Measurements from ENCODE around the gene ASCL4.

Gene ASCL4

DNA sequence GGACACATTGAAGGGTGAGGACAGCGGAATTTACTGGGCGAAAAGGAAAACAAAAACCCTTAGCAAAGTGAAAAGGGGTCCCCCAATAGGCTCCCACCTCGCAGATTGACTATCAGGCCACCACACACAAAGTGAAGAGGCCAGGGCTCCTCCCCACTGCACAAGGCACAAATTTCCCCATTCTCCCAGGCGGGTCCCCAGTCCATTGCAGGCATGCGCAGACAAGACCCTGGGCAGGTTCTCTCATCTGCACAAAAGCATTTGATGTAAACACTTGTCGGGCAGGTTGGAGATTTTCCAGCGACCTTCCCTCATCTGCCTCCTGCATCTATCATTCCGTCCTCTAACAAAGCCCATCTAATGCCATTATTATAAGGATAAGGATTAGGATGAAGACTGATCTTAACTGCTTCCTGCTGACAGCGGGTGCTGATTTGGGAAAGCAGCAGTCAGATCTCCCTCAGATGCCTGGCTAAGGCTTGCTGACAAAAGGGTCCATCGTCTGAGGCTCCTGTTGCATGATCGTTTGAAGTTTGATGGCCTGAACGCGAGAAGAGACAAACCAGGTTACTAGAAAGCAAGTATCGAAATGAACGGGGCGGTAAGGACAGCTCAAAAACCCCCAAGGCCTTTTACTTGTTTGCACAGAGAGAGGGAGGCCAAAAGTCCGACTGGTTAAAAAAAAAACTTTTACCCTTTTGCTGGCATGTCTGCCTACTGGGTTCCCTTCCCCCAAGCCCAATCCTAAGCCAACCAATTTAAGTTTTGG is 14.4 kb downstream of the ASCL4 start:
- TF ChIP-seq TCF12 (IDR thresholded peaks at IDR 0.05; ENCODE audit: low read depth) = no peak
- TF ChIP-seq FOXM1 (IDR thresholded peaks at IDR 0.05; ENCODE audit: borderline replicate concordance, low read depth) = no peak
- TF ChIP-seq EP300 (IDR thresholded peaks at IDR 0.05; ENCODE audit: borderline replicate concordance) = no peak
- no peak for TF ChIP-seq ZBTB7A (IDR thresholded peaks at IDR 0.05; ENCODE audit: low read depth)
- no peak for TF ChIP-seq RAD21 (IDR thresholded peaks at IDR 0.05; ENCODE audit: low read depth)
- TF ChIP-seq TAF1 (IDR thresholded peaks at IDR 0.05; ENCODE audit: low read depth) = no peak
- no peak for TF ChIP-seq CREB1 (IDR thresholded peaks at IDR 0.05; ENCODE audit: low read depth)
- no peak for TF ChIP-seq TEAD4 (IDR thresholded peaks at IDR 0.05)
- no peak for TF ChIP-seq NFIC (IDR thresholded peaks at IDR 0.05)
- TF ChIP-seq, protein P1, sequence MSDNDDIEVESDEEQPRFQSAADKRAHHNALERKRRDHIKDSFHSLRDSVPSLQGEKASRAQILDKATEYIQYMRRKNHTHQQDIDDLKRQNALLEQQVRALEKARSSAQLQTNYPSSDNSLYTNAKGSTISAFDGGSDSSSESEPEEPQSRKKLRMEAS (IDR thresholded peaks at IDR 0.05) = no peak
- no peak for TF ChIP-seq CEBPB (IDR thresholded peaks at IDR 0.05)
- no peak for TF ChIP-seq YY1 (IDR thresholded peaks at IDR 0.05; ENCODE audit: low read depth)
- no peak for TF ChIP-seq EGR1 (IDR thresholded peaks at IDR 0.05)
- TF ChIP-seq REST (IDR thresholded peaks at IDR 0.05; ENCODE audit: low read depth) = no peak
- no peak for TF ChIP-seq USF1 (IDR thresholded peaks at IDR 0.05)

GRCh38 chr12:107791465-107792089 is 17.1 kb downstream of the ASCL4 start:
- TF ChIP-seq EP300 (IDR thresholded peaks at IDR 0.05; ENCODE audit: borderline replicate concordance) (no peak), CEBPB (IDR thresholded peaks at IDR 0.05) (no peak), CREB1 (IDR thresholded peaks at IDR 0.05; ENCODE audit: low read depth) (no peak), NFIC (IDR thresholded peaks at IDR 0.05) (no peak), USF1 (IDR thresholded peaks at IDR 0.05) (no peak), TEAD4 (IDR thresholded peaks at IDR 0.05) (no peak), RAD21 (IDR thresholded peaks at IDR 0.05; ENCODE audit: low read depth) (no peak), TAF1 (IDR thresholded peaks at IDR 0.05; ENCODE audit: low read depth) (no peak), TCF12 (IDR thresholded peaks at IDR 0.05; ENCODE audit: low read depth) (no peak), FOXM1 (IDR thresholded peaks at IDR 0.05; ENCODE audit: borderline replicate concordance, low read depth) (no peak), YY1 (IDR thresholded peaks at IDR 0.05; ENCODE audit: low read depth) (no peak), REST (IDR thresholded peaks at IDR 0.05; ENCODE audit: low read depth) (no peak), ZBTB7A (IDR thresholded peaks at IDR 0.05; ENCODE audit: low read depth) (no peak), EGR1 (IDR thresholded peaks at IDR 0.05) (no peak)
- TF ChIP-seq, protein P1 (IDR thresholded peaks at IDR 0.05) = no peak

DNA sequence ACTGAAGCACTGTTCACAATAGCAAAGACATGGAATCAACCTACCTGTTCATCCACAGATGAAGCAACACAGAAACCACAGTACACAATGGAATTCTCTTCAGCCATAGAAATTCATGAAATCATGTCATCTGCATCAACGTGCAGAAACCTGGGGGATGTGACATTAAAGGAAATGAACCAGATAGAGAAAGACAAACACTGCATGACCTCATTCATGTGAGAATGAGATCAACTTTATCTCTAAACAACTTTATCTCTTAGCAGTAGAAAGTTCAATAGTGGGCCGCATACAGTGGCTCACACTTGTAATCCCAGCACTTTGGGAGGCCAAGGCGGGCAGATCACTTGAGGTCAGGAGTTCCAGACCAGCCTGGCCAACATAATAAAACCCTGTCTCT is 19.9 kb downstream of the ASCL4 start:
- TF ChIP-seq TEAD4 (IDR thresholded peaks at IDR 0.05) (no peak), CEBPB (IDR thresholded peaks at IDR 0.05) (no peak)

- TF ChIP-seq, protein P1 (IDR thresholded peaks at IDR 0.05) = no peak
- TF ChIP-seq YY1 (IDR thresholded peaks at IDR 0.05; ENCODE audit: low read depth) (no peak), RAD21 (IDR thresholded peaks at IDR 0.05; ENCODE audit: low read depth) (no peak), REST (IDR thresholded peaks at IDR 0.05; ENCODE audit: low read depth) (no peak), TEAD4 (IDR thresholded peaks at IDR 0.05) (no peak), CREB1 (IDR thresholded peaks at IDR 0.05; ENCODE audit: low read depth) (no peak), TAF1 (IDR thresholded peaks at IDR 0.05; ENCODE audit: low read depth) (no peak), CEBPB (IDR thresholded peaks at IDR 0.05) (no peak), EGR1 (IDR thresholded peaks at IDR 0.05) (no peak), NFIC (IDR thresholded peaks at IDR 0.05) (no peak)
Observed at GRCh38 chr12:107798580-107798979, 24.1 kb downstream of the ASCL4 start.

Measured in Ishikawa (cell line).